Kidney (tissue), 14 donors: Measurements from ENCODE around the gene PNMA1. TPM values are rescaled to one million over a fixed set of nuclear protein-coding genes. Genes with fewer than 3 reads are reported as not detected.

Experiments used
- DNase-seq, 5 donors: peaks; one replicate each; pipeline ENCODE4 v3.0.0-alpha.2; 2013 to 2020
- FAIRE-seq: peaks from 2 replicates; lab custom pipeline; 2012; peaks lifted over from hg19 to GRCh38; lab: Jason Lieb, UNC
- H3K27ac ChIP-seq, 2 donors: one replicate each; pipeline ENCODE4 v1.7.0; 2013; ENCODE audit warnings: low read depth in 2 of 2, low read length in 2 of 2, inconsistent platforms in 1 of 2
- H3K27me3 ChIP-seq: one replicate; pipeline ENCODE4 v1.7.1; 2013; ENCODE audit warnings: low read length, inconsistent platforms; ENCODE audit not compliant: control insufficient read depth, insufficient read depth
- H3K36me3 ChIP-seq, 3 donors: one replicate each; pipeline versions ENCODE4 v1.7.0 to v1.7.1; 2013; ENCODE audit warnings: low read length in 3 of 3, control low read depth in 1 of 3, inconsistent platforms in 1 of 3; ENCODE audit not compliant: insufficient read depth in 3 of 3, control insufficient read depth in 2 of 3
- H3K4me1 ChIP-seq, 3 donors: one replicate each; pipeline versions ENCODE4 v1.7.0 to v1.7.1; 2013; ENCODE audit warnings: low read length in 3 of 3, inconsistent platforms in 1 of 3, low read depth in 1 of 3; ENCODE audit not compliant: control insufficient read depth in 2 of 3, insufficient read depth in 2 of 3
- H3K4me3 ChIP-seq, 3 donors: one replicate each; pipeline versions ENCODE4 v1.7.0 to v1.8.1; 2013; ENCODE audit warnings: low read length in 3 of 3, control low read depth in 1 of 3, inconsistent platforms in 1 of 3
- H3K9ac ChIP-seq, 3 donors: one replicate each; pipeline versions ENCODE4 v1.7.0 to v1.7.1; 2013; ENCODE audit warnings: low read length in 3 of 3, control low read depth in 1 of 3, inconsistent platforms in 1 of 3
- H3K9me3 ChIP-seq, 3 donors: one replicate each; pipeline versions ENCODE4 v1.7.0 to v1.7.1; 2013; ENCODE audit warnings: low read length in 3 of 3, control low read depth in 1 of 3, inconsistent platforms in 1 of 3; ENCODE audit not compliant: control insufficient read depth in 2 of 3, insufficient read depth in 1 of 3
- CTCF ChIP-seq: IDR thresholded peaks from 3 replicates; pipeline ENCODE4 v1.5.1; 2012; ENCODE audit warnings: mild to moderate bottlenecking, moderate library complexity, borderline replicate concordance; ENCODE audit not compliant: insufficient read depth; ENCODE audit errors: extremely low read depth
- intact Hi-C: fragments of 100-400 bp; cut with DNase I; formaldehyde crosslinking; loops from one replicate; pipeline ENCODE4 v1.11.1; 2022
- microRNA-seq: library from miRNA; unstranded; fragments of <30 nt; microRNA quantifications from one replicate; pipeline ENCODE4 v1.2.0, GENCODE V29; 2020
- polyA plus RNA-seq: library from polyadenylated mRNA; stranded (reverse); fragments of 350-450 nt; fragmentation: Illumina TruSeq; extraction: RNeasy Lipid Tissue Mini Kit (QIAGEN cat#74804); gene quantifications from one replicate; pipeline ENCODE4 v1.2.3, GENCODE V29; 2014; ENCODE audit warnings: low read depth, low replicate concordance; ENCODE audit not compliant: insufficient read depth
- total RNA-seq: library from RNA; stranded (reverse); fragmentation: NEBNext Ultra II Directional; extraction: Animal tissue kit (Norgen Biotek cat#: 25700); gene quantifications from one replicate; pipeline ENCODE4 v1.2.1, GENCODE V29; 2021
- donor health status: control.
- donor health status: control.
- donor health status: control.
- donor health status: control.
- donor health status: control.
- donor health status: DM: yes; HTN: yes; CAD: no.
- donor health status: Normal renal cell carcinoma (clear cell type).

The PNMA1 gene
- total and polyA plus RNA-seq, 2 donors from 2014 or later = 34.6 to 53.1 TPM

DNA sequence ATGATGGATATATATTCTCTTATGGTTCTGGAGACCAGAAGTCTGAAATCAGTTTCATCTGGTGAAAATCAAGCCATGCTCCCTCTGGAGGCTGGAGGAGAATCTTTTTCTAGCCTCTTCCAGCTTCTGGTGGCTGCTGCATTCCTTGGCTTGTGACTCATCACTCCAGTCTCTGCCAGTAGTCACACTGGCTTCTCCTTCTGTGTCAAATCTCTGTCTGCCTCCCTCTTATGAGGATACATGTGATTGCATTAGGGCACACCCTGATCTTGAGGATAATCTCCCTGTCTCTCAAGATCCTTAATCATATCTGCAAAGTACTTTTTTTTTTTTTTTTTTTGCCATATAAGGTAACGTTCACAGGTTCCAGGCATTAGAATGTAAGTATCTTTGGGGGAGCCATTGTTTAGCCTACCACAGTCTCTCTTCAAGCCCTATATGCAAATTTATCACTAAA lies 51.7 kb downstream of the PNMA1 start:
- Histone ChIP-seq H3K27me3 (no peaks in the 10 kb centered on the region), H3K36me3 (peaks cover 0 to 14% (median 3%) of the 10 kb centered on the region in 3 donors), H3K4me1 (no peaks in the 10 kb centered on the region), H3K9ac (no peak overlapping the region), H3K9me3 (no peaks in the 10 kb centered on the region), H3K4me3 (no peak overlapping the region), H3K27ac (no peak overlapping the region)
- intact Hi-C loops = no loop called here
- TF ChIP-seq CTCF = no peak
- FAIRE-seq = no peak
- no peak for DNase-seq

DNA sequence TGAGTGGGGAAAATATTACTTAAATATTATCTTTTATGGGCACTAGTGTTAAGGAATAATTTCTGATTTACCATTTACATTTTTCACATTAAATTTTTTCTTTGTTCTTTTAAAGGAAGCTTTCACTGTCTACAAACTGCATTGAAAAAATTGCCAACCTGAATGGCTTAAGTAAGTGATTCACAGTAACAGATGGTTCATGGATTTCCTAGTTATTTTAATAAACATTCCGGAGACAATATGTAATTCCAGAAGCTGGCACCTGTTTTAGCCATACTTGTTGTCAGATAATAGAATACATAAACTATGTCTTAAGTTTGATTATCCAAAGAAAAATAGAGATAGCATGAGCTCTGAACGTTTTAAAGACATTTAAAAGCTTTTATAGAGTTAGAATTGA lies 52.3 kb downstream of the PNMA1 start:
- FAIRE-seq (no peak), DNase-seq (no peak)
- H3K36me3 ChIP-seq = peaks cover 0 to 14% (median 3%) of the 10 kb centered on the region in 3 donors
- no peak overlapping the region for H3K4me3 ChIP-seq
- no peak overlapping the region for H3K27ac ChIP-seq
- intact Hi-C loops = no loop called here
- no peaks in the 10 kb centered on the region for H3K27me3 ChIP-seq
- no peak overlapping the region for H3K9ac ChIP-seq
- H3K9me3 ChIP-seq = no peaks in the 10 kb centered on the region
- H3K4me1 ChIP-seq = no peaks in the 10 kb centered on the region
- TF ChIP-seq CTCF = no peak

Small RNA genes within 50 kb of the gene (microRNA-seq; reads per million reads assigned to microRNA genes)
- not detected for gene MIR4505

Other genes with a start within 250 kb of the PNMA1 start
- gene RIOX1, start 223.5 kb downstream of the PNMA1 start, total RNA-seq = 12.4 TPM
- 7.7 TPM for gene RIOX1, start 223.5 kb downstream of the PNMA1 start, polyA plus RNA-seq
- 10.9 TPM for gene ACOT1, start 177.2 kb downstream of the PNMA1 start, total RNA-seq
- 43.0 TPM for gene ACOT1, start 177.2 kb downstream of the PNMA1 start, polyA plus RNA-seq
- 0.85 TPM for gene HEATR4, start 155.4 kb downstream of the PNMA1 start, total RNA-seq
- 0.86 TPM for gene HEATR4, start 155.4 kb downstream of the PNMA1 start, polyA plus RNA-seq
- 29.4 TPM for gene ACOT2, start 145.2 kb downstream of the PNMA1 start, total RNA-seq
- 128 TPM for gene ACOT2, start 145.2 kb downstream of the PNMA1 start, polyA plus RNA-seq
- gene ACOT4, start 122.5 kb downstream of the PNMA1 start, total RNA-seq = 3.1 TPM
- 10.6 TPM for gene ACOT4, start 122.5 kb downstream of the PNMA1 start, polyA plus RNA-seq
- not detected for gene ACOT6, start 101.9 kb downstream of the PNMA1 start, total RNA-seq
- gene ACOT6, start 101.9 kb downstream of the PNMA1 start, polyA plus RNA-seq = 1.4 TPM
- 32.3 TPM for gene DNAL1, start 69.4 kb downstream of the PNMA1 start, total RNA-seq
- gene DNAL1, start 69.4 kb downstream of the PNMA1 start, polyA plus RNA-seq = 9.3 TPM
- gene PTGR2, start 137.4 kb upstream of the PNMA1 start, total RNA-seq = 20.5 TPM
- 24.4 TPM for gene PTGR2, start 137.4 kb upstream of the PNMA1 start, polyA plus RNA-seq
- 43.2 TPM for gene ZNF410, start 172.5 kb upstream of the PNMA1 start, total RNA-seq
- gene ZNF410, start 172.5 kb upstream of the PNMA1 start, polyA plus RNA-seq = 35.8 TPM
- 8.2 TPM for gene FAM161B, start 235.7 kb upstream of the PNMA1 start, total RNA-seq
- 3.2 TPM for gene FAM161B, start 235.7 kb upstream of the PNMA1 start, polyA plus RNA-seq
- gene COQ6, start 235.9 kb upstream of the PNMA1 start, total RNA-seq = 24.6 TPM
- gene COQ6, start 235.9 kb upstream of the PNMA1 start, polyA plus RNA-seq = 40.8 TPM